ENCODE measurements around the gene OTOP1. TPM values are rescaled to one million over a fixed set of nuclear protein-coding genes. Genes with fewer than 3 reads are reported as not detected.
"Not testable (repeated sequence)": the region's sequence is repeated elsewhere in the genome, so short reads cannot be mapped to it uniquely, and the experiment has no call there.

The OTOP1 gene
- polyA plus RNA-seq, 3 donors: not detected

- no peaks in the 10 kb centered on the region for H3K9me3 ChIP-seq (replicated peaks in 1 of 2; ENCODE audit: control insufficient read depth in 1 of 2, insufficient read depth in 1 of 2, low read length in 2 of 2)
- H3K4me3 Mint-ChIP-seq: no peak overlapping the region
- no peak for TF ChIP-seq CTCF (IDR thresholded peaks at IDR 0.05)
- no peak overlapping the region for H3K27ac ChIP-seq (ENCODE audit: low read depth in 1 of 2, low read length in 2 of 2)
- H3K4me3 ChIP-seq (replicated peaks in 1 of 3; ENCODE audit: low read depth in 2 of 3, low read length in 3 of 3): no peak overlapping the region
- no peaks in the 10 kb centered on the region for H3K79me2 ChIP-seq (ENCODE audit: insufficient read depth, low read length)
- no peaks in the 10 kb centered on the region for H3K36me3 Mint-ChIP-seq
- no peak overlapping the region for H3K9ac ChIP-seq (ENCODE audit: insufficient read depth, low read length, poor library complexity, severe bottlenecking)
- H3K4me2 ChIP-seq (replicated peaks; ENCODE audit: extremely low read depth, low read length, poor library complexity, severe bottlenecking): no peak overlapping the region
- intact Hi-C loops (cut with micrococcal nuclease): no loop called here
- no peak for DNase-seq
- H3K27me3 Mint-ChIP-seq (ENCODE audit: low read depth in 3 of 3): peaks cover 8 to 22% (median 17%) of the 10 kb centered on the region in 3 donors
- peak overlapping the region in 1 of 7 donors; percentile 26 for H3K27ac Mint-ChIP-seq
- H3K4me1 ChIP-seq (ENCODE audit: control insufficient read depth in 1 of 2, insufficient read depth in 2 of 2, low read length in 2 of 2): no peaks in the 10 kb centered on the region
- H3K4me1 Mint-ChIP-seq: no peaks in the 10 kb centered on the region
- WGBS (ENCODE audit: insufficient coverage): 68% methylated on average over 2 of the region's 4 CpGs
- peaks cover 0 to 4% of the 10 kb centered on the region in 2 donors for H3K27me3 ChIP-seq (ENCODE audit: control insufficient read depth in 2 of 2, insufficient read depth in 2 of 2, low read length in 2 of 2)
- no peaks in the 10 kb centered on the region for H3K36me3 ChIP-seq (replicated peaks in 1 of 2; ENCODE audit: control insufficient read depth in 1 of 2, insufficient read depth in 2 of 2, low read length in 2 of 2)
- no peaks in the 10 kb centered on the region for H4K20me1 ChIP-seq (ENCODE audit: insufficient read depth, low read length)
- no peak overlapping the region for H2AFZ ChIP-seq (ENCODE audit: insufficient read depth, low read depth, low read length, poor library complexity, severe bottlenecking)
- H3K9me3 Mint-ChIP-seq: peaks cover 0 to 5% (median 1%) of the 10 kb centered on the region in 7 donors
Observed at GRCh38 chr4:4200624-4201023, 26.1 kb downstream of the OTOP1 start.

GRCh38 chr4:4195354-4195753 is 31.4 kb downstream of the OTOP1 start:
- H3K79me2 ChIP-seq (ENCODE audit: insufficient read depth, low read length): no peaks in the 10 kb centered on the region
- no peak overlapping the region for H3K27ac ChIP-seq (ENCODE audit: low read depth in 1 of 2, low read length in 2 of 2)
- no peaks in the 10 kb centered on the region for H4K20me1 ChIP-seq (ENCODE audit: insufficient read depth, low read length)
- Mint-ChIP-seq H3K27ac (no peak overlapping the region), H3K4me3 (no peak overlapping the region), H3K9me3 (peaks cover 0 to 8% (median 1%) of the 10 kb centered on the region in 7 donors), H3K36me3 (no peaks in the 10 kb centered on the region), H3K27me3 (ENCODE audit: low read depth in 3 of 3) (peaks cover 6 to 12% (median 9%) of the 10 kb centered on the region in 3 donors), H3K4me1 (no peaks in the 10 kb centered on the region)
- H3K4me2 ChIP-seq (replicated peaks; ENCODE audit: extremely low read depth, low read length, poor library complexity, severe bottlenecking): no peak overlapping the region
- H3K4me3 ChIP-seq (replicated peaks in 1 of 3; ENCODE audit: low read depth in 2 of 3, low read length in 3 of 3): no peak overlapping the region
- intact Hi-C loops (cut with micrococcal nuclease): no loop called here
- H3K4me1 ChIP-seq (ENCODE audit: control insufficient read depth in 1 of 2, insufficient read depth in 2 of 2, low read length in 2 of 2): no peaks in the 10 kb centered on the region
- 49% methylated on average over 2 of the region's 3 CpGs for WGBS (ENCODE audit: insufficient coverage)
- no peak for DNase-seq
- no peak overlapping the region for H2AFZ ChIP-seq (ENCODE audit: insufficient read depth, low read depth, low read length, poor library complexity, severe bottlenecking)
- H3K9me3 ChIP-seq (replicated peaks in 1 of 2; ENCODE audit: control insufficient read depth in 1 of 2, insufficient read depth in 1 of 2, low read length in 2 of 2): no peaks in the 10 kb centered on the region
- no peaks in the 10 kb centered on the region for H3K27me3 ChIP-seq (ENCODE audit: control insufficient read depth in 2 of 2, insufficient read depth in 2 of 2, low read length in 2 of 2)
- H3K36me3 ChIP-seq (replicated peaks in 1 of 2; ENCODE audit: control insufficient read depth in 1 of 2, insufficient read depth in 2 of 2, low read length in 2 of 2): no peaks in the 10 kb centered on the region
- TF ChIP-seq CTCF (IDR thresholded peaks at IDR 0.05): no peak
- no peak overlapping the region for H3K9ac ChIP-seq (ENCODE audit: insufficient read depth, low read length, poor library complexity, severe bottlenecking)

- H3K27ac Mint-ChIP-seq; H3K27me3 Mint-ChIP-seq (ENCODE audit: low read depth in 3 of 3); H3K4me1 Mint-ChIP-seq: not testable (repeated sequence)
Observed at GRCh38 chr4:4188557-4188956, 38.2 kb downstream of the OTOP1 start.

More at GRCh38 chr4:4188557-4188956, 38.2 kb downstream of the OTOP1 start:
- H3K79me2 ChIP-seq (ENCODE audit: insufficient read depth, low read length); H4K20me1 ChIP-seq (ENCODE audit: insufficient read depth, low read length); H3K9me3 ChIP-seq (replicated peaks in 1 of 2; ENCODE audit: control insufficient read depth in 1 of 2, insufficient read depth in 1 of 2, low read length in 2 of 2); H3K4me1 ChIP-seq (ENCODE audit: control insufficient read depth in 1 of 2, insufficient read depth in 2 of 2, low read length in 2 of 2); H3K27me3 ChIP-seq (ENCODE audit: control insufficient read depth in 2 of 2, insufficient read depth in 2 of 2, low read length in 2 of 2); H3K4me3 Mint-ChIP-seq; H3K9ac ChIP-seq (ENCODE audit: insufficient read depth, low read length, poor library complexity, severe bottlenecking); H3K4me3 ChIP-seq (replicated peaks in 1 of 3; ENCODE audit: low read depth in 2 of 3, low read length in 3 of 3); H3K4me2 ChIP-seq (replicated peaks; ENCODE audit: extremely low read depth, low read length, poor library complexity, severe bottlenecking); H3K27ac ChIP-seq (ENCODE audit: low read depth in 1 of 2, low read length in 2 of 2); H2AFZ ChIP-seq (ENCODE audit: insufficient read depth, low read depth, low read length, poor library complexity, severe bottlenecking); H3K36me3 ChIP-seq (replicated peaks in 1 of 2; ENCODE audit: control insufficient read depth in 1 of 2, insufficient read depth in 2 of 2, low read length in 2 of 2); H3K9me3 Mint-ChIP-seq; DNase-seq; H3K36me3 Mint-ChIP-seq; intact Hi-C loops (cut with micrococcal nuclease): not testable (repeated sequence)
- no CpG with 5 or more reads among the region's 3 CpGs for WGBS (ENCODE audit: insufficient coverage)

Measured in CD14-positive monocyte (primary cell).